K562 (cell line): ENCODE results near the gene TAX1BP1. TPM values are rescaled to one million over a fixed set of nuclear protein-coding genes. Genes with fewer than 3 reads are reported as not detected.

Experiments used
- ATAC-seq: fragments of 200-7000 bp; cut with Tn5 transposase; 3 replicates; pipeline ENCODE4 v1.9.1; 2020; ENCODE audit warnings: moderate library complexity
- BruUV-seq: library from RNA; stranded (reverse); fragments of 400-500 nt; replicated peaks from 2 replicates; lab custom pipeline; 2021; lab: Mats Ljungman, UMichigan
- CTCF ChIA-PET: fragments of 300-600 bp; formaldehyde crosslinking; extraction: SDS; loops from one replicate; lab custom pipeline; 2021; ENCODE audit warnings: low intra/inter-chr PET ratio; lab: Yijun Ruan, JAX
- POLR2A ChIA-PET: fragments of 300-600, 350-650 bp; sonication (Branson Sonifier 250); formaldehyde crosslinking; extraction: SDS; loops from one replicate; lab custom pipeline; 2021; ENCODE audit warnings: antibody characterized with exemption, inconsistent platforms; lab: Yijun Ruan, JAX
- DNase-seq, 4 experiments: peaks; one replicate each; pipeline versions ENCODE4 v3.0.0 to v3.0.0-alpha.2; 2011 to 2018; ENCODE audit warnings: low spot score in 3 of 4, mixed read lengths in 3 of 4; ENCODE audit errors: extremely low read depth in 1 of 4
- FAIRE-seq: peaks from 2 replicates; lab custom pipeline; 2011; peaks lifted over from hg19 to GRCh38; lab: Jason Lieb, UNC
- H2AFZ ChIP-seq: 2 replicates; pipeline ENCODE4 v1.6.0; 2011; ENCODE audit warnings: low read depth, low read length, control low read depth, inconsistent platforms
- H3K27ac ChIP-seq: fragments of 200-600 bp; 3 replicates; pipeline ENCODE4 v1.8.0; 2011; ENCODE audit warnings: low read depth, mild to moderate bottlenecking, control low read depth, inconsistent platforms, low read length, moderate library complexity, mixed read lengths; ENCODE audit errors: extremely low read depth
- H3K27me3 ChIP-seq, 2 experiments: fragments of 300-600 bp in 1 of 2; 2 replicates in 1 of 2; 3 replicates in 1 of 2; pipeline versions ENCODE4 v1.6.0 to v1.8.0; 2011; ENCODE audit warnings: inconsistent platforms in 2 of 2, low read length in 2 of 2, mild to moderate bottlenecking in 1 of 2, mixed read lengths in 1 of 2, moderate library complexity in 1 of 2; ENCODE audit not compliant: control insufficient read depth in 2 of 2, insufficient read depth in 2 of 2
- H3K36me3 ChIP-seq: fragments of 300-600 bp; 3 replicates; pipeline ENCODE4 v1.8.0; 2011; ENCODE audit warnings: mild to moderate bottlenecking, low read length, inconsistent platforms; ENCODE audit not compliant: control insufficient read depth, insufficient read depth
- H3K4me1 ChIP-seq, 2 experiments: fragments of 200-600 bp in 1 of 2; replicated peaks in 1 of 2; 2 replicates in 1 of 2; 3 replicates in 1 of 2; pipeline versions ENCODE4 v1.5.1 to v1.8.0; 2011; ENCODE audit warnings: inconsistent platforms in 2 of 2, low read length in 2 of 2, mild to moderate bottlenecking in 1 of 2, mixed read lengths in 1 of 2, moderate library complexity in 1 of 2; ENCODE audit not compliant: control insufficient read depth in 2 of 2, insufficient read depth in 2 of 2
- H3K4me2 ChIP-seq: 2 replicates; pipeline ENCODE4 v1.6.1; 2011; ENCODE audit warnings: low read length, control low read depth, inconsistent platforms, mixed read lengths; ENCODE audit not compliant: insufficient read depth
- H3K4me3 ChIP-seq: fragments of 200-600 bp; sonication (generic), shearing (Covaris generic); 2 replicates; pipeline ENCODE4 v1.5.1; 2016; ENCODE audit warnings: control low read depth, inconsistent platforms
- H3K79me2 ChIP-seq: fragments of 200-600 bp; 3 replicates; pipeline ENCODE4 v1.8.0; 2011; ENCODE audit warnings: low read length, inconsistent platforms; ENCODE audit not compliant: control insufficient read depth, insufficient read depth
- H3K9ac ChIP-seq, 2 experiments: 2 replicates each; pipeline versions ENCODE4 v1.6.0 to v1.6.1; 2011; ENCODE audit warnings: low read depth in 2 of 2, low read length in 2 of 2, control low read depth in 1 of 2, inconsistent platforms in 1 of 2, mild to moderate bottlenecking in 1 of 2, mixed read lengths in 1 of 2; ENCODE audit not compliant: insufficient read depth in 1 of 2
- H3K9me1 ChIP-seq: one replicate; pipeline ENCODE4 v1.6.0; 2011; ENCODE audit warnings: inconsistent platforms, mild to moderate bottlenecking, low read length, moderate library complexity; ENCODE audit not compliant: control insufficient read depth, insufficient read depth
- H3K9me3 ChIP-seq: replicated peaks from 2 replicates; pipeline ENCODE4 v1.5.1; 2011; ENCODE audit warnings: low read depth, low read length, inconsistent platforms; ENCODE audit not compliant: control insufficient read depth, insufficient read depth
- H4K20me1 ChIP-seq: replicated peaks from 2 replicates; pipeline ENCODE4 v1.6.1; 2011; ENCODE audit warnings: low read length, inconsistent platforms, mixed read lengths; ENCODE audit not compliant: control insufficient read depth, insufficient read depth
- ASH1L ChIP-seq: fragments of 450-650 bp; IDR thresholded peaks from 2 replicates; pipeline ENCODE4 v1.6.1; 2018; ENCODE audit warnings: borderline replicate concordance, mild to moderate bottlenecking, low read depth; ENCODE audit not compliant: partially characterized antibody
- ATF4 ChIP-seq: fragments of 450-650 bp; formaldehyde crosslinking; IDR thresholded peaks from 2 replicates; pipeline ENCODE4 v1.4.0; 2022; ENCODE audit warnings: mild to moderate bottlenecking, moderate library complexity
- C11orf30 ChIP-seq: fragments of 450-650 bp; IDR thresholded peaks from 2 replicates; pipeline ENCODE4 v1.6.1; 2016; ENCODE audit warnings: low read depth, mild to moderate bottlenecking
- CBX8 ChIP-seq: fragments of 200-600 bp; sonication (generic); IDR thresholded peaks from 2 replicates; pipeline ENCODE4 v1.6.1; 2012; ENCODE audit warnings: borderline replicate concordance, mixed run types, low read depth, mild to moderate bottlenecking, moderate library complexity, mixed read lengths, low read length, control low read depth, inconsistent platforms; ENCODE audit not compliant: poor library complexity, severe bottlenecking; ENCODE audit errors: extremely low read depth
- JUND ChIP-seq, 2 experiments: IDR thresholded peaks; 2 replicates in 1 of 2; 3 replicates in 1 of 2; pipeline ENCODE4 v1.6.1; 2011; ENCODE audit warnings: borderline replicate concordance in 2 of 2, low read depth in 2 of 2, low read length in 2 of 2, improper control_type of control experiment in 1 of 2, missing biosample characterization in 1 of 2, missing genetic modification characterization in 1 of 2, missing genetic modification reagents in 1 of 2
- MAFF ChIP-seq: IDR thresholded peaks from 2 replicates; pipeline ENCODE4 v1.6.1; 2012; ENCODE audit warnings: low read length, improper control_type of control experiment
- MEF2D ChIP-seq: conservative IDR thresholded peaks from 2 replicates; pipeline ENCODE4 v1.6.1; 2016; ENCODE audit warnings: low read depth, missing genetic modification characterization, missing compliant biosample characterization
- PHB ChIP-seq: fragments of 250-450 bp; sonication (Bioruptor Pico); IDR thresholded peaks from 2 replicates; pipeline ENCODE4 v1.5.0; 2021
- PKNOX1 ChIP-seq: fragments of 450-650 bp; IDR thresholded peaks from 2 replicates; pipeline ENCODE4 v1.6.1; 2016
- TFAM ChIP-seq: fragments of 250-450 bp; sonication (Bioruptor Pico); conservative IDR thresholded peaks from 2 replicates; pipeline ENCODE4 v1.5.0; 2021; ENCODE audit warnings: mild to moderate bottlenecking, moderate library complexity
- TFE3 ChIP-seq: fragments of 450-650 bp; formaldehyde crosslinking; IDR thresholded peaks from 2 replicates; pipeline ENCODE4 v1.4.0; 2020; ENCODE audit warnings: mild to moderate bottlenecking, mixed read lengths
- ZNF134 ChIP-seq: fragments of 250-450 bp; sonication (Bioruptor Pico); conservative IDR thresholded peaks from 2 replicates; pipeline ENCODE4 v1.4.0; 2020
- ZNF316 ChIP-seq: fragments of 450-650 bp; IDR thresholded peaks from 2 replicates; pipeline ENCODE4 v1.6.1; 2016
- ZNF551 ChIP-seq: fragments of 250-450 bp; sonication (Bioruptor Pico); IDR thresholded peaks from 2 replicates; pipeline ENCODE4 v1.5.0; 2021; ENCODE audit warnings: mild to moderate bottlenecking, moderate library complexity
- WGBS: fragments of 100-300 bp; shearing (Covaris generic); methylation state at CpG from one replicate; pipeline ENCODE4 v1.1.6; 2016; ENCODE audit warnings: low coverage, mixed read lengths; ENCODE audit not compliant: insufficient coverage; ENCODE audit errors: missing lambda C conversion rate; 5-methylcytosine and 5-hydroxymethylcytosine counted together
- in situ Hi-C: fragments of 300-500 bp; cut with MboI; formaldehyde crosslinking; loops from 4 replicates; pipeline ENCODE4 v1.15.0; 2018; ENCODE audit warnings: inconsistent platforms, mixed read lengths
- intact Hi-C: fragments of 100-400 bp; cut with micrococcal nuclease; formaldehyde crosslinking; loops from 2 replicates; pipeline ENCODE4 v1.14.2; 2022
- polyA plus RNA-seq, 8 experiments: library from polyadenylated mRNA; depleted of rRNA in 4 of 8; stranded (reverse) in 5 of 8; unstranded in 3 of 8; fragments of >200 nt; fragmentation: Nextera tagmentation in 2 of 8; fragmentation: Illumina TruSeq in 1 of 8; extraction: Ambion mirVana in 2 of 8; extraction: Trizol in 1 of 8; gene quantifications; 2 replicates each; pipeline versions ENCODE4 v1.2.1 to v1.2.3, GENCODE V29; 2011 to 2014; ENCODE audit warnings: inconsistent platforms in 1 of 8, missing spikeins in 1 of 8
- total RNA-seq, 7 experiments: library from RNA; depleted of rRNA in 6 of 7; stranded (reverse); fragments of >200 nt in 6 of 7; fragmentation: Illumina TruSeq in 2 of 7; extraction: Trizol in 2 of 7; gene quantifications; 2 replicates each; pipeline versions ENCODE4 v1.2.1 to v1.2.3, GENCODE V29; 2011 to 2021; ENCODE audit warnings: low replicate concordance in 1 of 7

The TAX1BP1 gene
- total and polyA plus RNA-seq, 9 of the 15 experiments (the other 6 are each of a cell fraction or from before 2014, with no cell fraction given): 49.0 to 119 (median 75.9) TPM

- ATAC-seq (no peak), FAIRE-seq (no peak), DNase-seq (no peak)
- peak; percentile 73 for TF ChIP-seq C11orf30
- TF ChIP-seq MAFF: peak; percentile 17; the same call in 1 of the 2 replicates
- no peak for TF ChIP-seq JUND (IDR thresholded peaks at IDR 0.05; ENCODE audit: borderline replicate concordance, low read depth, low read length)
- TF ChIP-seq JUND (tag; IDR thresholded peaks at IDR 0.05; ENCODE audit: borderline replicate concordance, low read depth, low read length): no peak
- no peak for TF ChIP-seq ZNF134
- TF ChIP-seq ASH1L: no peak
- peak; percentile 82 for TF ChIP-seq ZNF316
- no peak for TF ChIP-seq PHB
- no peak for TF ChIP-seq ZNF551 (CRISPR knock-in tag)
- peaks cover 44% of the 10 kb centered on the region for H3K36me3 ChIP-seq
- no peak overlapping the region for H2AFZ ChIP-seq
- H3K4me1 ChIP-seq: no peaks in the 10 kb centered on the region; a peak in 1 of 5 replicates
- no peaks in the 10 kb centered on the region for H3K9me3 ChIP-seq
- no peak overlapping the region for H3K9ac ChIP-seq
- no TSS peak for BruUV-seq
- ChIA-PET POLR2A (no interaction called here), CTCF (no interaction called here)
- H3K4me3 ChIP-seq: no peak overlapping the region
- H3K79me2 ChIP-seq: no peaks in the 10 kb centered on the region
- H3K9me1 ChIP-seq: no peaks in the 10 kb centered on the region
- intact Hi-C loops (loop anchor here (10.0 kb wide), 1 partner anchor 236 kb away; no protein-coding TSS in a partner anchor), in situ Hi-C loops (no loop called here)
- H4K20me1 ChIP-seq: no peaks in the 10 kb centered on the region
- no peaks in the 10 kb centered on the region for H3K27me3 ChIP-seq
- H3K4me2 ChIP-seq: no peak overlapping the region
- H3K27ac ChIP-seq: no peak overlapping the region
Measured at GRCh38 chr7:27788437-27788836, 48.5 kb downstream of the TAX1BP1 start.

- Histone ChIP-seq H3K4me2 (no peak overlapping the region), H3K9me1 (no peaks in the 10 kb centered on the region), H4K20me1 (no peaks in the 10 kb centered on the region), H3K27me3 (no peaks in the 10 kb centered on the region), H3K27ac (no peak overlapping the region), H2AFZ (no peak overlapping the region), H3K79me2 (no peaks in the 10 kb centered on the region), H3K4me3 (no peak overlapping the region), H3K9ac (no peak overlapping the region), H3K9me3 (no peaks in the 10 kb centered on the region), H3K4me1 (no peaks in the 10 kb centered on the region), H3K36me3 (peaks cover 44% of the 10 kb centered on the region; the same call in 2 of the 3 replicates)
- ChIA-PET POLR2A (no interaction called here), CTCF (no interaction called here)
- intact Hi-C loops: no loop called here
- no TSS peak for BruUV-seq
- ATAC-seq: no peak
- in situ Hi-C loops: no loop called here
- FAIRE-seq: no peak
- WGBS: 78% methylated on average over 1 of the region's 1 CpG
- no peak for DNase-seq
- TF ChIP-seq TFE3 (CRISPR knock-in tag) (no peak), MEF2D (tag) (no peak), CBX8 (no peak), PKNOX1 (no peak), TFAM (CRISPR knock-in tag) (no peak), ATF4 (CRISPR knock-in tag) (no peak)
Measured at GRCh38 chr7:27793780-27794179, 53.8 kb downstream of the TAX1BP1 start.
